K562 (cell line): ENCODE data around the gene CD274. TPM values are rescaled to one million over a fixed set of nuclear protein-coding genes. Genes with fewer than 3 reads are reported as not detected.

Source experiments
- ATAC-seq: fragments of 200-7000 bp; cut with Tn5 transposase; 3 replicates; pipeline ENCODE4 v1.9.1; 2020; ENCODE audit warnings: moderate library complexity
- BruUV-seq: library from RNA; stranded (reverse); fragments of 400-500 nt; replicated peaks from 2 replicates; lab custom pipeline; 2021; lab: Mats Ljungman, UMichigan
- CTCF ChIA-PET: fragments of 300-600 bp; formaldehyde crosslinking; extraction: SDS; loops from one replicate; lab custom pipeline; 2021; ENCODE audit warnings: low intra/inter-chr PET ratio; lab: Yijun Ruan, JAX
- POLR2A ChIA-PET: fragments of 300-600, 350-650 bp; sonication (Branson Sonifier 250); formaldehyde crosslinking; extraction: SDS; loops from one replicate; lab custom pipeline; 2021; ENCODE audit warnings: antibody characterized with exemption, inconsistent platforms; lab: Yijun Ruan, JAX
- DNase-seq, 4 experiments: peaks; one replicate each; pipeline versions ENCODE4 v3.0.0 to v3.0.0-alpha.2; 2011 to 2018; ENCODE audit warnings: low spot score in 3 of 4, mixed read lengths in 3 of 4; ENCODE audit errors: extremely low read depth in 1 of 4
- FAIRE-seq: peaks from 2 replicates; lab custom pipeline; 2011; peaks lifted over from hg19 to GRCh38; lab: Jason Lieb, UNC
- H2AFZ ChIP-seq: 2 replicates; pipeline ENCODE4 v1.6.0; 2011; ENCODE audit warnings: low read depth, low read length, control low read depth, inconsistent platforms
- H3K27ac ChIP-seq: fragments of 200-600 bp; 3 replicates; pipeline ENCODE4 v1.8.0; 2011; ENCODE audit warnings: low read depth, mild to moderate bottlenecking, control low read depth, inconsistent platforms, low read length, moderate library complexity, mixed read lengths; ENCODE audit errors: extremely low read depth
- H3K27me3 ChIP-seq, 2 experiments: fragments of 300-600 bp in 1 of 2; 2 replicates in 1 of 2; 3 replicates in 1 of 2; pipeline versions ENCODE4 v1.6.0 to v1.8.0; 2011; ENCODE audit warnings: inconsistent platforms in 2 of 2, low read length in 2 of 2, mild to moderate bottlenecking in 1 of 2, mixed read lengths in 1 of 2, moderate library complexity in 1 of 2; ENCODE audit not compliant: control insufficient read depth in 2 of 2, insufficient read depth in 2 of 2
- H3K36me3 ChIP-seq: fragments of 300-600 bp; 3 replicates; pipeline ENCODE4 v1.8.0; 2011; ENCODE audit warnings: mild to moderate bottlenecking, low read length, inconsistent platforms; ENCODE audit not compliant: control insufficient read depth, insufficient read depth
- H3K4me1 ChIP-seq, 2 experiments: fragments of 200-600 bp in 1 of 2; replicated peaks in 1 of 2; 2 replicates in 1 of 2; 3 replicates in 1 of 2; pipeline versions ENCODE4 v1.5.1 to v1.8.0; 2011; ENCODE audit warnings: inconsistent platforms in 2 of 2, low read length in 2 of 2, mild to moderate bottlenecking in 1 of 2, mixed read lengths in 1 of 2, moderate library complexity in 1 of 2; ENCODE audit not compliant: control insufficient read depth in 2 of 2, insufficient read depth in 2 of 2
- H3K4me2 ChIP-seq: 2 replicates; pipeline ENCODE4 v1.6.1; 2011; ENCODE audit warnings: low read length, control low read depth, inconsistent platforms, mixed read lengths; ENCODE audit not compliant: insufficient read depth
- H3K4me3 ChIP-seq: fragments of 200-600 bp; sonication (generic), shearing (Covaris generic); 2 replicates; pipeline ENCODE4 v1.5.1; 2016; ENCODE audit warnings: control low read depth, inconsistent platforms
- H3K79me2 ChIP-seq: fragments of 200-600 bp; 3 replicates; pipeline ENCODE4 v1.8.0; 2011; ENCODE audit warnings: low read length, inconsistent platforms; ENCODE audit not compliant: control insufficient read depth, insufficient read depth
- H3K9ac ChIP-seq, 2 experiments: 2 replicates each; pipeline versions ENCODE4 v1.6.0 to v1.6.1; 2011; ENCODE audit warnings: low read depth in 2 of 2, low read length in 2 of 2, control low read depth in 1 of 2, inconsistent platforms in 1 of 2, mild to moderate bottlenecking in 1 of 2, mixed read lengths in 1 of 2; ENCODE audit not compliant: insufficient read depth in 1 of 2
- H3K9me1 ChIP-seq: one replicate; pipeline ENCODE4 v1.6.0; 2011; ENCODE audit warnings: inconsistent platforms, mild to moderate bottlenecking, low read length, moderate library complexity; ENCODE audit not compliant: control insufficient read depth, insufficient read depth
- H3K9me3 ChIP-seq: replicated peaks from 2 replicates; pipeline ENCODE4 v1.5.1; 2011; ENCODE audit warnings: low read depth, low read length, inconsistent platforms; ENCODE audit not compliant: control insufficient read depth, insufficient read depth
- H4K20me1 ChIP-seq: replicated peaks from 2 replicates; pipeline ENCODE4 v1.6.1; 2011; ENCODE audit warnings: low read length, inconsistent platforms, mixed read lengths; ENCODE audit not compliant: control insufficient read depth, insufficient read depth
- CCAR2 ChIP-seq: fragments of 200-400 bp; formaldehyde crosslinking; IDR thresholded peaks from 2 replicates; pipeline ENCODE4 v1.6.1; 2017; ENCODE audit warnings: mild to moderate bottlenecking, low read depth, low read length
- CREB3L1 ChIP-seq: fragments of 450-650 bp; IDR thresholded peaks from 2 replicates; pipeline ENCODE4 v1.6.1; 2014; ENCODE audit warnings: low read depth, mild to moderate bottlenecking, moderate library complexity, borderline replicate concordance
- CXXC5 ChIP-seq: fragments of 250-450 bp; sonication (Bioruptor Pico); IDR thresholded peaks from 2 replicates; pipeline ENCODE4 v1.8.0; 2022; ENCODE audit warnings: inconsistent platforms, mild to moderate bottlenecking, moderate library complexity
- HDAC8 ChIP-seq: fragments of 450-650 bp; IDR thresholded peaks from 2 replicates; pipeline ENCODE4 v1.6.1; 2016; ENCODE audit warnings: mild to moderate bottlenecking, missing genetic modification characterization, moderate library complexity, missing compliant biosample characterization
- KLF13 ChIP-seq: fragments of 450-650 bp; IDR thresholded peaks from 2 replicates; pipeline ENCODE4 v1.6.1; 2016; ENCODE audit warnings: missing genetic modification characterization, low read depth, mild to moderate bottlenecking, missing compliant biosample characterization, moderate library complexity, borderline replicate concordance
- KLF16 ChIP-seq: IDR thresholded peaks from 2 replicates; pipeline ENCODE4 v1.6.1; 2016; ENCODE audit warnings: antibody characterized with exemption
- NCOA2 ChIP-seq, 2 experiments: fragments of 450-650 bp; IDR thresholded peaks; 2 replicates each; pipeline ENCODE4 v1.6.1; 2018; ENCODE audit warnings: mild to moderate bottlenecking in 2 of 2, moderate library complexity in 1 of 2; ENCODE audit not compliant: partially characterized antibody in 2 of 2
- POLR2B ChIP-seq: fragments of 450-650 bp; IDR thresholded peaks from 2 replicates; pipeline ENCODE4 v1.6.1; 2018; ENCODE audit warnings: low read depth; ENCODE audit not compliant: partially characterized antibody
- SMAD3 ChIP-seq: fragments of 450-650 bp; formaldehyde crosslinking; conservative IDR thresholded peaks from 2 replicates; pipeline ENCODE4 v1.4.0; 2020; ENCODE audit warnings: mild to moderate bottlenecking
- SMARCE1 ChIP-seq: fragments of 450-650 bp; IDR thresholded peaks from 2 replicates; pipeline ENCODE4 v1.7.1; 2016; ENCODE audit warnings: mild to moderate bottlenecking
- SNRNP70 ChIP-seq: fragments of 200-400 bp; formaldehyde crosslinking; optimal IDR thresholded peaks from 2 replicates; pipeline ENCODE3; 2017; ENCODE audit warnings: low read depth, low read length
- SP2 ChIP-seq: IDR thresholded peaks from 2 replicates; pipeline ENCODE4 v1.6.1; 2011; ENCODE audit warnings: mild to moderate bottlenecking, low read depth, low read length, moderate library complexity; ENCODE audit not compliant: poor library complexity, severe bottlenecking; ENCODE audit errors: extremely low read depth
- SRSF9 ChIP-seq: fragments of 200-400 bp; formaldehyde crosslinking; IDR thresholded peaks from 2 replicates; pipeline ENCODE4 v1.6.1; 2017; ENCODE audit warnings: low read depth, low read length, borderline replicate concordance
- TRIM28 ChIP-seq: fragments of 450-650 bp; IDR thresholded peaks from 2 replicates; pipeline ENCODE4 v1.6.1; 2017
- ZBED1 ChIP-seq: IDR thresholded peaks from 2 replicates; pipeline ENCODE4 v1.6.1; 2014
- ZNF764 ChIP-seq: fragments of 250-450 bp; sonication (Bioruptor Pico); IDR thresholded peaks from 2 replicates; pipeline ENCODE4 v1.4.0; 2020; ENCODE audit warnings: low read depth, mild to moderate bottlenecking, moderate library complexity
- ZNF785 ChIP-seq: fragments of 250-450 bp; sonication (Bioruptor Pico); IDR thresholded peaks from 2 replicates; pipeline ENCODE4 v1.4.0; 2020; ENCODE audit warnings: mild to moderate bottlenecking
- WGBS: fragments of 100-300 bp; shearing (Covaris generic); methylation state at CpG from one replicate; pipeline ENCODE4 v1.1.6; 2016; ENCODE audit warnings: low coverage, mixed read lengths; ENCODE audit not compliant: insufficient coverage; ENCODE audit errors: missing lambda C conversion rate; 5-methylcytosine and 5-hydroxymethylcytosine counted together
- in situ Hi-C: fragments of 300-500 bp; cut with MboI; formaldehyde crosslinking; loops from 4 replicates; pipeline ENCODE4 v1.15.0; 2018; ENCODE audit warnings: inconsistent platforms, mixed read lengths
- intact Hi-C: fragments of 100-400 bp; cut with micrococcal nuclease; formaldehyde crosslinking; loops from 2 replicates; pipeline ENCODE4 v1.14.2; 2022
- polyA plus RNA-seq, 8 experiments: library from polyadenylated mRNA; depleted of rRNA in 4 of 8; stranded (reverse) in 5 of 8; unstranded in 3 of 8; fragments of >200 nt; fragmentation: Nextera tagmentation in 2 of 8; fragmentation: Illumina TruSeq in 1 of 8; extraction: Ambion mirVana in 2 of 8; extraction: Trizol in 1 of 8; gene quantifications; 2 replicates each; pipeline versions ENCODE4 v1.2.1 to v1.2.3, GENCODE V29; 2011 to 2014; ENCODE audit warnings: inconsistent platforms in 1 of 8, missing spikeins in 1 of 8
- total RNA-seq, 7 experiments: library from RNA; depleted of rRNA in 6 of 7; stranded (reverse); fragments of >200 nt in 6 of 7; fragmentation: Illumina TruSeq in 2 of 7; extraction: Trizol in 2 of 7; gene quantifications; 2 replicates each; pipeline versions ENCODE4 v1.2.1 to v1.2.3, GENCODE V29; 2011 to 2021; ENCODE audit warnings: low replicate concordance in 1 of 7

The CD274 gene
- total and polyA plus RNA-seq, 9 of the 15 experiments (the other 6 are each of a cell fraction or from before 2014, with no cell fraction given): 0.07 to 0.51 (median 0.30) TPM; not detected in 1

DNA sequence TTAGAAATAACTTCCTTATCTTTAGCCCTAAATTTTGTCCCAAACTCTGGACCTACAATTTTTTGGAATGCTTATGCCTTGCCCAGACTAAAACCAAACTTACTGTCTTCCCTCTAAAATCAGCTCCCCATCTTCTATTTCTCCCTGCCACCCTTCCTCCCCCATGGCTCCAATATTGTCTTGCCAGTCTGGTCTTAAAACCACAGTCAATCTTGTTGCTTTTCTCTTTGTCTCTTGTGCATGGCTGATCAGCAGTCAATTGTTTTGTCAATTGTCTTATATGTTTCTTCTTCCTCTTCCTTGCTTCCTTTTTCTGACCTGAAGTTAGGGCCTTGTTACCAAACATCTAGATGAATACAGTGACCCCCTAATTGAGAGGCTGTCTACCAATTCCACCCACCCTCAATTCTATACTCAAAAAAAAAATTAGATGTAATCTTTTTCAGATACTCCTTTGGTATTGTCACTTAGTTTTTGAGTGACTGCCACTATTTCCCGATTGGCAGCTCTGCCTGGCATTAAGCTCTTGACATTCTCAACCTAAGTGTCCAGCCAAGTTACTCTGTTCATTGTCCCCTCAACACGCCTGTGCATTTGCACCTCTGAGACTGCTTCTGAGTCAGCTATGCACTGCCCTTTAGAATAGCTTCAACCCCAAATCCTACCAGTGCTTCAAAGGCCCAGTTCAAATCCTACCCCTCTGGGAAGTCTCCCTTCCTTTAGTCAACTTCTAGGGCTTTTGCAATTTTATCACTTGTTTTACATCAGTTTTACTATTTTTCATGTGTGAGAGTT, 62.5 kb downstream of the CD274 start:
- no peak for DNase-seq
- Histone ChIP-seq H3K9ac (no peak overlapping the region), H3K79me2 (no peaks in the 10 kb centered on the region), H3K9me1 (no peaks in the 10 kb centered on the region), H3K27me3 (no peaks in the 10 kb centered on the region; a peak in 1 of 5 replicates), H2AFZ (no peak overlapping the region), H3K27ac (no peak overlapping the region), H3K4me1 (no peaks in the 10 kb centered on the region), H3K4me3 (no peak overlapping the region), H3K4me2 (no peak overlapping the region), H4K20me1 (no peaks in the 10 kb centered on the region), H3K36me3 (no peaks in the 10 kb centered on the region), H3K9me3 (no peaks in the 10 kb centered on the region)
- ChIA-PET CTCF (no interaction called here), POLR2A (no interaction called here)
- ATAC-seq: no peak
- 9% methylated on average over 2 of the region's 2 CpGs for WGBS
- FAIRE-seq: no peak
- no TSS peak for BruUV-seq
- in situ Hi-C loops: no loop called here
- intact Hi-C loops: no loop called here
- no peak for TF ChIP-seq CREB3L1
- no peak for TF ChIP-seq TRIM28
- no peak for TF ChIP-seq SNRNP70
- no peak for TF ChIP-seq POLR2B
- TF ChIP-seq CXXC5 (CRISPR knock-in tag): no peak
- no peak for TF ChIP-seq ZNF785
- TF ChIP-seq SP2: no peak
- TF ChIP-seq NCOA2 (IDR thresholded peaks at IDR 0.05; ENCODE audit: partially characterized antibody in 2 of 2): no peak
- TF ChIP-seq ZNF764: no peak
- TF ChIP-seq KLF16: no peak
- TF ChIP-seq SRSF9: no peak
- TF ChIP-seq KLF13: no peak
- no peak for TF ChIP-seq CCAR2
- TF ChIP-seq HDAC8 (tag): no peak
- no peak for TF ChIP-seq SMAD3 (CRISPR knock-in tag)
- no peak for TF ChIP-seq ZBED1
- no peak for TF ChIP-seq SMARCE1
